ENCODE data around the gene ABCD1.

The ABCD1 gene

GRCh38 chrX:153774576-153775292 lies 50.1 kb downstream of the ABCD1 start:
- no peak for DNase-seq (ENCODE audit: low read depth)

GRCh38 chrX:153775293-153776119 lies 50.9 kb downstream of the ABCD1 start:
- DNase-seq (ENCODE audit: low read depth): no peak

GRCh38 chrX:153776120-153776599 lies 51.5 kb downstream of the ABCD1 start:
- no peak for DNase-seq (ENCODE audit: low read depth)

GRCh38 chrX:153776611-153777045 lies 52.0 kb downstream of the ABCD1 start:
- no peak for DNase-seq (ENCODE audit: low read depth)

GRCh38 chrX:153777261-153778090 lies 52.8 kb downstream of the ABCD1 start:
- DNase-seq (ENCODE audit: low read depth): no peak

- DNase-seq (ENCODE audit: low read depth): no peak
Observed at GRCh38 chrX:153778181-153778580, 53.5 kb downstream of the ABCD1 start.

DNA sequence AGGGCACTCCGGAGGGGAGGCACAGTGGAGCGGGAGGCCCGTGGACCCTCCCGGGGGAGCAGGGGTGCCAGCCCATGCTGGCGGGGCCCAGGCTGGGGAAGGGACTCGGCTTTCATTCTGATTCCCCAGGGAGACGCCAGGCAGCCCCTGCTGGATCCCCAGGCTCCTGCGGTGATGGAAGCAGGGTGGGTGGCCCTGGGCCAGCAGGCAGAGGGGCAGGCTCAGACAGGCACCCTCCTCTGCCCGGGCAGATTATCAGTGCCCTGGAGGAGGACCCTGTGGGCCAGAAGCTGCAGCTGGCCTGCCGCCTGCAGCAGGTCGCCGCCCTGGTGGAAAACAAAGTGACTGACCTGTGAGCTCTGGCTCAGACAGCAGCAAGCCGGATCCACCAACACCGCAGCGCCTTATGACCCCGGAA lies 54.0 kb downstream of the ABCD1 start:
- no peak for DNase-seq (ENCODE audit: low read depth)

DNA sequence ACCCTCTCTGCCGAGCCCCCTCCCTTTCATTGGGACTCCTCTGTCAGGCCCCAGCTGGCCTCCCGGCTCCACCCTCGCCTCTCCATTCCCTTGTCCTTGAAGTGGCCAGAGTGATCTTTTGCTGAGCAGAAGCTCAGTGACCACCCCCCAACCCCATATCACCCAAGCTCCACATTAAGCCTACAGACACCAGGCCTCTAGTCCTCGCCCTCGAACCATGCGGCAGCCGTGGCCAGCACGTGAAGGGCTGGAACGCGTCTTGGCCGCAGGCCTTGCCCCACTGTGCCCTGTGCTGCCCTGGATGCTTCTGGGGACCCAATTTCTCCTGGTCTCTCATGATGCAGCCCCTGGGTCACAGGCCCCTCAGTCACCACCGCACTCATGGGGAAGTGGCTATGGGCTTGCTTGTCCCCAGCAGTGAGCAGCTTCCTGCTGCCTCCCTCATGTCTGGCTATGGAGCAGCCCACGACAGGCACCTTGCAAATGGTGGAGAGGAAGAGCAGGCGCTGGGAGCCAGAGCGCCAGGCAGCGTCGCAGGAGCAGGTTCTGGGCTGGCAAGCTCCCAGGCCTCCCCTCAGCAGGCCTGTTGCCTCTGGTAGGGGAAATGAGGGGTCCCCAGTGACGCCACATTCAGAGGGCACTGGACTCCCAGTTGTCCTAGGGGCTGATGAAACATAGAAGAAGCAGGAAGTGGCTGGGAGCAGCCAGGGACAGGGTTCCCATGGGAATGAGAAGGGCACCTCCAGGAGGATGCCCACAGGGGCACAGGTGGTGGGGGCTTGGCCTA lies 55.4 kb downstream of the ABCD1 start:
- no peak for DNase-seq (ENCODE audit: low read depth)

GRCh38 chrX:153780678-153781427 lies 56.2 kb downstream of the ABCD1 start, which contains the start of gene SRPK3:
TSS of gene SRPK3 (plus strand) at chrX:153781041. CDS start at chrX:153781087, 46 bp downstream.
- no peak for DNase-seq (ENCODE audit: low read depth)

- DNase-seq (ENCODE audit: low read depth): no peak
Observed at GRCh38 chrX:153781428-153782047, 56.9 kb downstream of the ABCD1 start.

DNA sequence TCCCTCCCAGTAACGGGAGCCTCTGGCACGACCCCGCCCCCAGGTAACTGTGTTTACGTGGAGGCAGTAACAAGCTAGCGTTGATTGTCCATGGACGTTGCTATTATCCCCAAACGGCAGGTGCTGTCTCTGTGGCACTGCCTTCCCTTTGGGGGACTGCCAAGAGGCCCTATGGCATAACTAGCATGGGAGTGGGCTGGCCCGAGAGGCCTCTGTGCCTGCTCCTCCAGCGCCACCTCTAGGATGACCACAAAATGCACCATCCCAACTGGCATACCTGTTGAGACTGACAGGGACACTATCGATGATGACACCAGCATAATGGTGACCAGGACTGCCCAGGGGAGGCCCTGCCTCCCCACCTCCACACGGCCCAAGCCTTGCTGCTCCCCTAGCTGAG lies 57.7 kb downstream of the ABCD1 start:
- no peak for DNase-seq (ENCODE audit: low read depth)

GRCh38 chrX:153782871-153783270 lies 58.2 kb downstream of the ABCD1 start:
- no peak for DNase-seq (ENCODE audit: low read depth)

DNA sequence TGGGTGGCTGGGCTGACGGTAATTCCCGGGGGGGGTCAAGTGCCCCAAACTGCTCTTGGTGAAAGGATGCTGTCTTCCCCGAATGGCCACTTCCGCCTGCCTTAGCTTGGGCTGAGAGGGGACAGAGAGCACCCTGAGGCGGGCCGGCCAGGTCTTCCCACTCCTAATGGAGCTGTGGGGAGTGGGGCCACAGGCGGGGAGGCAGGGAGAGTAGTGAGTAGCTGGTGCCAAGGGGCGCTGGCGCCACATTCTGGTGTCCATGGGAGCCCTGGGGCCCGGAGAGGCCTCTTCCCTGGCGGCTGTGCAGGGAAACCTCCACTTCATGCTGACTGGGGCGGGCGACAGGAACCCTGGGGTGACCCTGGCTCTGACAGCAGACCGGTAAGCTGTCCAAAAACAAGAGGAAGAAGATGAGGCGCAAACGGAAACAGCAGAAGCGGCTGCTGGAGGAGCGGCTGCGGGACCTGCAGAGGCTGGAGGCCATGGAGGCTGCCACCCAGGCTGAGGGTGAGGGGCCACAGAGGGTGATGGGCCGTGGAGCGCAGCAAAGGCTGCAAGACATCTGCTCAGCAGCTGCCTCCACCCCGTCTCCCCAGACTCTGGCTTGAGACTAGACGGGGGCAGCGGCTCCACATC lies 58.8 kb downstream of the ABCD1 start:
- DNase-seq (ENCODE audit: low read depth): no peak

DNA sequence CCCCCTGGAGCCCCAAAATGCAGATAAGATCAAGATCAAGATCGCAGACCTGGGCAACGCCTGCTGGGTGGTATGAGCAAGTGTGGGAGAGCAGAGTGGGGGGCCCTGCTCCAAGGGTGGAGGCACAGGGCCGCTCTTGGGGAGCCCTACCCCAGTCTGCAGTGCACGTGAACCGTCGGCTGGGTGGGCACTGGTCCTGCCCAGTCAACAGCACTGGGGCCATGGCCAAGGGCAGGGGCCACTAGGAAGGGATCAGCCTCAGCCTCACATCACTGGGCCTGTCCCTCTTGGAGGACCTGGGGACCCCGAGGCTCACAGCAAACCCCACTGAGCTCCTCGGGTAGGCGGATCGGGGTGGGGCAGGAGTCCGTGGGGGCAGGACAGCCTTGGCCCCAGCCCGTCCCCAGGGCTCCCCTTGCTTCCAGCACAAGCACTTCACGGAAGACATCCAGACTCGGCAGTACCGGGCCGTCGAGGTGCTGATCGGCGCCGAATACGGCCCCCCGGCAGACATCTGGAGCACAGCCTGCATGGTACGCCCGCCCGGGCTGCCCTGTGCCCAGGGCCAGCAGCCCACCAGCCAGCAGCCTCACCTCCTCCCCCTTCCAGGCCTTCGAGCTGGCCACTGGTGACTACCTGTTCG lies 59.8 kb downstream of the ABCD1 start:
- DNase-seq (ENCODE audit: low read depth): no peak

DNA sequence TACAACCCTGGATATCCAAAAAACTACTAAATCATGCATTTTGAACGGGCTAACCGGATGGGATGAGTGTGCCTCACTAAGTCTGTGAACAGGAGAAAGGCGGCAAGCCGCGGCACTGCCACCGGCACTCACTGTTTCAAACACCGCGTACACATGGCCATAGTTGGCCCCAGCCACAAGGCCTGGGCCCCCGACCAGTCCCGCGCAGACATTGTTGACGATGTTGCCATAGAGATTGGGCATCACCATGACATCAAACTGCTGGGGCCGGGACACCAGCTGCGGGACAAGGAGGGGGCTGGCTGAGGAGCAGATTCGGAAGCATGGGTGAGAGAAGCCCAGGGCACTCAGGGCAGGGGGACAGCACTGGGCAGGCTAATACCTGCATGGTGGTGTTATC lies 62.0 kb downstream of the ABCD1 start:
- DNase-seq (ENCODE audit: low read depth): no peak

DNA sequence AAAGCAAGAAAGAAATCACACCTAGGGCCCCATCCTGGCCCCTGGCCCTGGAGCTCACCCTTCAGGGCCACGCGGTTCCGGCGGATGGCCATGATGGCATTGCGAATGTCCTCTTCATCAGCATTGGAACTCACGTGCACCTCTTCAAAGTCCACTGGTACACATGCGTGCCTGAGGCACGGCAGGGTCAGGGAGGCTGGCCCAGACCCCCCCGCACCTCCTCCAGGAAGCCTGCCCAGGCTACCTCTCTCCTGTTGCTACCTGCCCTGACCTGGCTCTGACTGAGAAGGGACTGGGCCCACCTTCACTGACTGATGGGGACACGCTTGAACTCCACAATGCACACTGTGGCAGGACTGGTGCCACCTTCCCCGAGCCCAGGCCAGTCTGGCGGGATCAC lies 65.0 kb downstream of the ABCD1 start:
- no peak for DNase-seq (ENCODE audit: low read depth)

GRCh38 chrX:153791104-153791852 lies 66.6 kb downstream of the ABCD1 start:
- no peak for DNase-seq (ENCODE audit: low read depth)

- no peak for DNase-seq (ENCODE audit: low read depth)
Observed at GRCh38 chrX:153792368-153792767, 67.7 kb downstream of the ABCD1 start.
